K562 (cell line): ENCODE results near the gene NXF1. TPM values are rescaled to one million over a fixed set of nuclear protein-coding genes. Genes with fewer than 3 reads are reported as not detected.

ENCODE experiments used
- CBX8 ChIP-seq: fragments of 200-600 bp; sonication (generic); IDR thresholded peaks from 2 replicates; pipeline ENCODE4 v1.6.1; 2012; ENCODE audit warnings: borderline replicate concordance, mixed run types, low read depth, mild to moderate bottlenecking, moderate library complexity, mixed read lengths, low read length, control low read depth, inconsistent platforms; ENCODE audit not compliant: poor library complexity, severe bottlenecking; ENCODE audit errors: extremely low read depth
- CHD1 ChIP-seq: fragments of 200-600 bp; sonication (generic); IDR thresholded peaks from one replicate; pipeline ENCODE4 v1.6.1; 2012; ENCODE audit warnings: mild to moderate bottlenecking, moderate library complexity, low read length, inconsistent platforms
- CREM ChIP-seq: IDR thresholded peaks from 2 replicates; pipeline ENCODE4 v1.6.1; 2014; ENCODE audit warnings: antibody characterized with exemption, low read depth
- ELF2 ChIP-seq: fragments of 250-450 bp; sonication (Bioruptor Pico); IDR thresholded peaks from 2 replicates; pipeline ENCODE4 v1.5.0; 2021; ENCODE audit warnings: mild to moderate bottlenecking
- GATAD2A ChIP-seq: fragments of 450-650 bp; IDR thresholded peaks from 2 replicates; pipeline ENCODE4 v1.6.1; 2017
- HDAC3 ChIP-seq: fragments of 450-650 bp; IDR thresholded peaks from 2 replicates; pipeline ENCODE4 v1.6.1; 2018; ENCODE audit warnings: borderline replicate concordance, mild to moderate bottlenecking, moderate library complexity; ENCODE audit not compliant: partially characterized antibody
- KAT2B ChIP-seq: IDR thresholded peaks from one replicate; pipeline ENCODE4 v1.6.1; 2012; ENCODE audit warnings: low read depth, mild to moderate bottlenecking, control low read depth, inconsistent platforms, low read length, moderate library complexity
- KLF13 ChIP-seq: fragments of 450-650 bp; IDR thresholded peaks from 2 replicates; pipeline ENCODE4 v1.6.1; 2016; ENCODE audit warnings: missing genetic modification characterization, low read depth, mild to moderate bottlenecking, missing compliant biosample characterization, moderate library complexity, borderline replicate concordance
- MYNN ChIP-seq, 2 experiments: sonication (generic); formaldehyde crosslinking in 1 of 2; IDR thresholded peaks; 2 replicates each; pipeline versions ENCODE4 v1.5.0 to v1.6.1; 2016 to 2020; ENCODE audit warnings: antibody characterized with exemption in 1 of 2, missing genetic modification reagents in 1 of 2
- RB1 ChIP-seq: fragments of 450-650 bp; IDR thresholded peaks from 2 replicates; pipeline ENCODE4 v1.6.1; 2017; ENCODE audit warnings: low read depth, mild to moderate bottlenecking
- SAFB ChIP-seq: fragments of 200-400 bp; formaldehyde crosslinking; IDR thresholded peaks from 2 replicates; pipeline ENCODE4 v1.6.1; 2017; ENCODE audit warnings: low read depth, low read length, borderline replicate concordance
- SOX6 ChIP-seq: fragments of 450-650 bp; IDR thresholded peaks from 2 replicates; pipeline ENCODE4 v1.6.1; 2014; ENCODE audit warnings: mild to moderate bottlenecking
- ZNF133 ChIP-seq: fragments of 250-450 bp; sonication (Bioruptor Pico); IDR thresholded peaks from 2 replicates; pipeline ENCODE4 v1.4.0; 2020; ENCODE audit warnings: mild to moderate bottlenecking
- ZNF324 ChIP-seq: fragments of 250-450 bp; sonication (Bioruptor Pico); IDR thresholded peaks from 2 replicates; pipeline ENCODE4 v1.4.0; 2020; ENCODE audit warnings: mild to moderate bottlenecking
- ZNF764 ChIP-seq: fragments of 250-450 bp; sonication (Bioruptor Pico); IDR thresholded peaks from 2 replicates; pipeline ENCODE4 v1.4.0; 2020; ENCODE audit warnings: low read depth, mild to moderate bottlenecking, moderate library complexity
- ZZZ3 ChIP-seq: fragments of 450-650 bp; IDR thresholded peaks from 2 replicates; pipeline ENCODE4 v1.6.1; 2016; ENCODE audit warnings: antibody characterized with exemption, mild to moderate bottlenecking, moderate library complexity
- polyA plus RNA-seq, 8 experiments: library from polyadenylated mRNA; depleted of rRNA in 4 of 8; stranded (reverse) in 5 of 8; unstranded in 3 of 8; fragments of >200 nt; fragmentation: Nextera tagmentation in 2 of 8; fragmentation: Illumina TruSeq in 1 of 8; extraction: Ambion mirVana in 2 of 8; extraction: Trizol in 1 of 8; gene quantifications; 2 replicates each; pipeline versions ENCODE4 v1.2.1 to v1.2.3, GENCODE V29; 2011 to 2014; ENCODE audit warnings: inconsistent platforms in 1 of 8, missing spikeins in 1 of 8
- total RNA-seq, 7 experiments: library from RNA; depleted of rRNA in 6 of 7; stranded (reverse); fragments of >200 nt in 6 of 7; fragmentation: Illumina TruSeq in 2 of 7; extraction: Trizol in 2 of 7; gene quantifications; 2 replicates each; pipeline versions ENCODE4 v1.2.1 to v1.2.3, GENCODE V29; 2011 to 2021; ENCODE audit warnings: low replicate concordance in 1 of 7
- TF ChIP-seq, protein P1 (sequence below): fragments of 250-450 bp; sonication (Bioruptor Pico); IDR thresholded peaks from 2 replicates; pipeline ENCODE4 v1.4.0; 2020
- TF ChIP-seq, protein P2 (sequence below): fragments of 450-650 bp; formaldehyde crosslinking; IDR thresholded peaks from 2 replicates; pipeline ENCODE4 v1.4.0; 2020; ENCODE audit warnings: mild to moderate bottlenecking, mixed read lengths
- TF ChIP-seq, protein P3 (sequence below), 2 experiments: fragments of 450-650 bp in 1 of 2; sonication (generic) in 1 of 2; formaldehyde crosslinking; conservative IDR thresholded peaks; 2 replicates each; pipeline versions ENCODE4 v1.4.0 to v1.8.1; 2020 to 2022; ENCODE audit warnings: mild to moderate bottlenecking in 1 of 2, missing genetic modification reagents in 1 of 2
- TF ChIP-seq, protein P4 (sequence below), 3 experiments: IDR thresholded peaks in 2 of 3; conservative IDR thresholded peaks in 1 of 3; 2 replicates each; pipeline ENCODE4 v1.5.1; 2011 to 2012; ENCODE audit warnings: low read length in 3 of 3, mild to moderate bottlenecking in 3 of 3, control low read depth in 2 of 3, improper control_type of control experiment in 1 of 3, inconsistent platforms in 1 of 3, low read depth in 1 of 3, mixed read lengths in 1 of 3, moderate library complexity in 1 of 3; ENCODE audit not compliant: insufficient read depth in 2 of 3
- TF ChIP-seq, protein P5 (sequence below): fragments of 450-650 bp; formaldehyde crosslinking; conservative IDR thresholded peaks from 2 replicates; pipeline ENCODE4 v1.4.0; 2022; ENCODE audit warnings: mild to moderate bottlenecking, missing genetic modification characterization

NXF1 gene
- total and polyA plus RNA-seq, 9 of the 15 experiments (the other 6 are each of a cell fraction or from before 2014, with no cell fraction given), result 18.1 to 98.3 (median 35.8) TPM

DNA sequence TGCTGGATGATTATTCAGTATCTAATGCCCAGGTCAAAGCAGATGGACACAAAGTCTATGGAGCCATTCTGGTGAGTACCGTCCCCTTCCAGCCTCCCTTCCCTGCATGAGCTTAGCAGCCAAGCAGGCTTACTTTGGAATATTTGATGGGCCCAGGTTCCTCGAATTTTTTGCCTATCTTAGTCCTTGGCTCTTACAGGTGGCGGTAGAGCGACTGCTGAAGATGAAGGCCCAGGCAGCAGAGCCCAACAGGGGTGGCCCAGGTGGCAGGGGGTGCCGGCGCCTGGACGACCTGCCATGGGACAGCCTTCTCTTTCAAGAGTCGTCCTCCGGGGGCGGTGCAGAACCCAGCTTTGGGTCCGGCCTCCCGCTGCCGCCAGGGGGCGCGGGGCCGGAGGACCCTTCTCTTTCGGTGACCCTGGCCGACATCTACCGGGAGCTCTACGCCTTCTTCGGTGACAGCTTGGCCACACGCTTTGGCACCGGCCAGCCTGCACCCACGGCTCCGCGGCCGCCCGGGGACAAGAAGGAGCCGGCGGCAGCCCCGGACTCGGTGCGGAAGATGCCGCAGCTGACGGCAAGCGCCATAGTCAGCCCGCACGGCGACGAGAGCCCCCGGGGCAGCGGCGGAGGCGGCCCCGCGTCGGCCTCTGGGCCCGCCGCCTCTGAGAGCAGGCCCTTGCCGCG lies 18.8 kb downstream of the NXF1 start (continued):
- TF ChIP-seq, protein P1, sequence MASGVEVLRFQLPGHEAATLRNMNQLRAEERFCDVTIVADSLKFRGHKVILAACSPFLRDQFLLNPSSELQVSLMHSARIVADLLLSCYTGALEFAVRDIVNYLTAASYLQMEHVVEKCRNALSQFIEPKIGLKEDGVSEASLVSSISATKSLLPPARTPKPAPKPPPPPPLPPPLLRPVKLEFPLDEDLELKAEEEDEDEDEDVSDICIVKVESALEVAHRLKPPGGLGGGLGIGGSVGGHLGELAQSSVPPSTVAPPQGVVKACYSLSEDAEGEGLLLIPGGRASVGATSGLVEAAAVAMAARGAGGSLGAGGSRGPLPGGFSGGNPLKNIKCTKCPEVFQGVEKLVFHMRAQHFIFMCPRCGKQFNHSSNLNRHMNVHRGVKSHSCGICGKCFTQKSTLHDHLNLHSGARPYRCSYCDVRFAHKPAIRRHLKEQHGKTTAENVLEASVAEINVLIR, result no peak
- TF ChIP-seq CREM (peak; percentile 69), CHD1 (peak; percentile 90), GATAD2A (no peak), CBX8 (no peak), ZNF764 (CRISPR knock-in tag) (no peak), ZNF324 (CRISPR knock-in tag) (no peak), SAFB (no peak), SOX6 (0 out of 2 replicates have a peak, but pooled peaks have one; percentile 18), ZNF133 (CRISPR knock-in tag) (no peak), MYNN (IDR thresholded peaks at IDR 0.05) (no peak), MYNN (CRISPR knock-in tag; IDR thresholded peaks at IDR 0.05) (no peak), HDAC3 (no peak), ZZZ3 (no peak), KAT2B (peak; percentile 41), KLF13 (tag) (no peak), RB1 (peak; percentile 64), ELF2 (CRISPR knock-in tag) (no peak)
- TF ChIP-seq, protein P2, sequence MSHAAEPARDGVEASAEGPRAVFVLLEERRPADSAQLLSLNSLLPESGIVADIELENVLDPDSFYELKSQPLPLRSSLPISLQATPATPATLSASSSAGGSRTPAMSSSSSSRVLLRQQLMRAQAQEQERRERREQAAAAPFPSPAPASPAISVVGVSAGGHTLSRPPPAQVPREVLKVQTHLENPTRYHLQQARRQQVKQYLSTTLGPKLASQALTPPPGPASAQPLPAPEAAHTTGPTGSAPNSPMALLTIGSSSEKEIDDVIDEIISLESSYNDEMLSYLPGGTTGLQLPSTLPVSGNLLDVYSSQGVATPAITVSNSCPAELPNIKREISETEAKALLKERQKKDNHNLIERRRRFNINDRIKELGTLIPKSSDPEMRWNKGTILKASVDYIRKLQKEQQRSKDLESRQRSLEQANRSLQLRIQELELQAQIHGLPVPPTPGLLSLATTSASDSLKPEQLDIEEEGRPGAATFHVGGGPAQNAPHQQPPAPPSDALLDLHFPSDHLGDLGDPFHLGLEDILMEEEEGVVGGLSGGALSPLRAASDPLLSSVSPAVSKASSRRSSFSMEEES (CRISPR knock-in tag), result no peak
- TF ChIP-seq, protein P3, sequence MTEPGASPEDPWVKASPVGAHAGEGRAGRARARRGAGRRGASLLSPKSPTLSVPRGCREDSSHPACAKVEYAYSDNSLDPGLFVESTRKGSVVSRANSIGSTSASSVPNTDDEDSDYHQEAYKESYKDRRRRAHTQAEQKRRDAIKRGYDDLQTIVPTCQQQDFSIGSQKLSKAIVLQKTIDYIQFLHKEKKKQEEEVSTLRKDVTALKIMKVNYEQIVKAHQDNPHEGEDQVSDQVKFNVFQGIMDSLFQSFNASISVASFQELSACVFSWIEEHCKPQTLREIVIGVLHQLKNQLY (CRISPR knock-in tag; conservative IDR thresholded peaks at IDR 0.05), result no peak
- TF ChIP-seq, protein P4, sequence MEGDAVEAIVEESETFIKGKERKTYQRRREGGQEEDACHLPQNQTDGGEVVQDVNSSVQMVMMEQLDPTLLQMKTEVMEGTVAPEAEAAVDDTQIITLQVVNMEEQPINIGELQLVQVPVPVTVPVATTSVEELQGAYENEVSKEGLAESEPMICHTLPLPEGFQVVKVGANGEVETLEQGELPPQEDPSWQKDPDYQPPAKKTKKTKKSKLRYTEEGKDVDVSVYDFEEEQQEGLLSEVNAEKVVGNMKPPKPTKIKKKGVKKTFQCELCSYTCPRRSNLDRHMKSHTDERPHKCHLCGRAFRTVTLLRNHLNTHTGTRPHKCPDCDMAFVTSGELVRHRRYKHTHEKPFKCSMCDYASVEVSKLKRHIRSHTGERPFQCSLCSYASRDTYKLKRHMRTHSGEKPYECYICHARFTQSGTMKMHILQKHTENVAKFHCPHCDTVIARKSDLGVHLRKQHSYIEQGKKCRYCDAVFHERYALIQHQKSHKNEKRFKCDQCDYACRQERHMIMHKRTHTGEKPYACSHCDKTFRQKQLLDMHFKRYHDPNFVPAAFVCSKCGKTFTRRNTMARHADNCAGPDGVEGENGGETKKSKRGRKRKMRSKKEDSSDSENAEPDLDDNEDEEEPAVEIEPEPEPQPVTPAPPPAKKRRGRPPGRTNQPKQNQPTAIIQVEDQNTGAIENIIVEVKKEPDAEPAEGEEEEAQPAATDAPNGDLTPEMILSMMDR (IDR thresholded peaks at IDR 0.05 in 2 of 3, conservative IDR thresholded peaks at IDR 0.05 in 1 of 3; ENCODE audit: insufficient read depth in 2 of 3, low read depth in 1 of 3, low read length in 3 of 3), result peak; percentile 98 to 100 (median 100)
- TF ChIP-seq, protein P5, sequence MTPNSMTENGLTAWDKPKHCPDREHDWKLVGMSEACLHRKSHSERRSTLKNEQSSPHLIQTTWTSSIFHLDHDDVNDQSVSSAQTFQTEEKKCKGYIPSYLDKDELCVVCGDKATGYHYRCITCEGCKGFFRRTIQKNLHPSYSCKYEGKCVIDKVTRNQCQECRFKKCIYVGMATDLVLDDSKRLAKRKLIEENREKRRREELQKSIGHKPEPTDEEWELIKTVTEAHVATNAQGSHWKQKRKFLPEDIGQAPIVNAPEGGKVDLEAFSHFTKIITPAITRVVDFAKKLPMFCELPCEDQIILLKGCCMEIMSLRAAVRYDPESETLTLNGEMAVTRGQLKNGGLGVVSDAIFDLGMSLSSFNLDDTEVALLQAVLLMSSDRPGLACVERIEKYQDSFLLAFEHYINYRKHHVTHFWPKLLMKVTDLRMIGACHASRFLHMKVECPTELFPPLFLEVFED (CRISPR knock-in tag), result no peak
